NB4 (cell line): ENCODE measurements around the gene DAGLB.

Source experiments
- POLR2A ChIP-seq: IDR thresholded peaks from 2 replicates; pipeline ENCODE4 v1.6.1; 2011; ENCODE audit warnings: mild to moderate bottlenecking; ENCODE audit not compliant: insufficient read length; ENCODE audit errors: extremely low read depth
- TF ChIP-seq, protein P1 (sequence below): IDR thresholded peaks from one replicate; pipeline ENCODE4 v1.5.1; 2012; ENCODE audit warnings: low read depth, low read length

DNA sequence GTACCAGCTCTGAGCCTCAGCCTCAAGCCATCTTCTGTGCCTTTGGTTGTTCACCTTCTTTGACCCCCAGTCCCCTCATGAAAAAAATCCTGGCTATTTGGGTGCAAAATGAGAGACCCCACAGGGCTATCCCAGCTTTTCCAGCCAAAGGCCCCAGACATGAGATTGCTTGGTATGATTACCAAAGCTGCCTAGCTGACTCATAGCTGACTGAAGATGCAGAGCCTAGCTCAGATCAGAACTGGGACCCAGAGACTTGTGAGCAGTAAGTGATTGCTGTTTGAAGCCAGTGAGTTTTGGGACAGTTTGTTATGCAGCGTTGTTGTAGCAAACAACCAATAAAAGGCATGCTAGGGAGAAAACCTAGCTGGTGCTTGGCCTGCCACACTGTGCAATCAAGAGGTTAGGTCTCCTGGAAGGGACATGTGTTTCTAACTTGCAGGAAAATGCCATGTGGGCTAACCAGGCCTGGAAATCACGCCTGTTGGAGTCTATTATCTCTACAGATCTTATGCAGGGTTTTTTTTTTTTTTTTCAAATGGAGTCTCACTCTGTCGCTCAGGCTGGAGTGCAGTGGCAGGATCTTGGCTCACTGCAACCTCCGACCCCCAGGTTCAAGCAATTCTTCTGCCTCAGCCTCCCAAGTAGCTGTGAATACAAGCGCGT lies 48.0 kb upstream of the DAGLB start:
- TF ChIP-seq, protein P1, sequence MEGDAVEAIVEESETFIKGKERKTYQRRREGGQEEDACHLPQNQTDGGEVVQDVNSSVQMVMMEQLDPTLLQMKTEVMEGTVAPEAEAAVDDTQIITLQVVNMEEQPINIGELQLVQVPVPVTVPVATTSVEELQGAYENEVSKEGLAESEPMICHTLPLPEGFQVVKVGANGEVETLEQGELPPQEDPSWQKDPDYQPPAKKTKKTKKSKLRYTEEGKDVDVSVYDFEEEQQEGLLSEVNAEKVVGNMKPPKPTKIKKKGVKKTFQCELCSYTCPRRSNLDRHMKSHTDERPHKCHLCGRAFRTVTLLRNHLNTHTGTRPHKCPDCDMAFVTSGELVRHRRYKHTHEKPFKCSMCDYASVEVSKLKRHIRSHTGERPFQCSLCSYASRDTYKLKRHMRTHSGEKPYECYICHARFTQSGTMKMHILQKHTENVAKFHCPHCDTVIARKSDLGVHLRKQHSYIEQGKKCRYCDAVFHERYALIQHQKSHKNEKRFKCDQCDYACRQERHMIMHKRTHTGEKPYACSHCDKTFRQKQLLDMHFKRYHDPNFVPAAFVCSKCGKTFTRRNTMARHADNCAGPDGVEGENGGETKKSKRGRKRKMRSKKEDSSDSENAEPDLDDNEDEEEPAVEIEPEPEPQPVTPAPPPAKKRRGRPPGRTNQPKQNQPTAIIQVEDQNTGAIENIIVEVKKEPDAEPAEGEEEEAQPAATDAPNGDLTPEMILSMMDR = no peak
- no peak for TF ChIP-seq POLR2A
